Fibroblast of lung (primary cell): ENCODE data around the gene CACNA2D3.

Source experiments
- CTCF ChIP-seq, 2 donors: IDR thresholded peaks in 1 of 2; conservative IDR thresholded peaks in 1 of 2; 1 replicate in 1 of 2; 2 replicates in 1 of 2; pipeline ENCODE4 v1.5.1; 2011 to 2012; ENCODE audit warnings: low read length in 2 of 2, control low read depth in 1 of 2, inconsistent platforms in 1 of 2, low read depth in 1 of 2, mild to moderate bottlenecking in 1 of 2
- EZH2 ChIP-seq: IDR thresholded peaks from 2 replicates; pipeline ENCODE4 v1.5.1; 2012; ENCODE audit warnings: low read length, control low read depth, mild to moderate bottlenecking; ENCODE audit errors: missing control alignments

GRCh38 chr3:54304877-54305276, 182.5 kb downstream of the CACNA2D3 start:
- TF ChIP-seq EZH2 (no peak), CTCF (conservative IDR thresholded peaks at IDR 0.05 in 1 of 2, IDR thresholded peaks at IDR 0.05 in 1 of 2; ENCODE audit: low read depth in 1 of 2, low read length in 2 of 2) (no peak)
